HG02852 (cell line): ENCODE measurements around the gene MARCKSL1.
"Not testable (repeated sequence)": the region's sequence is repeated elsewhere in the genome, so short reads cannot be mapped to it uniquely, and the experiment has no call there.

ENCODE experiments used
- ATAC-seq: cut with Tn5 transposase; IDR thresholded peaks from one replicate; pipeline ENCODE4 v1.9.1; 2021; ENCODE audit warnings: mild to moderate bottlenecking, moderate library complexity; ENCODE audit not compliant: unreplicated experiment

The MARCKSL1 gene

GRCh38 chr1:32291145-32291707, 44.8 kb downstream of the MARCKSL1 start:
- no peak for ATAC-seq

GRCh38 chr1:32289256-32289655, 46.8 kb downstream of the MARCKSL1 start:
- ATAC-seq = no peak

GRCh38 chr1:32286763-32287162, 49.3 kb downstream of the MARCKSL1 start:
- ATAC-seq = no peak

GRCh38 chr1:32285658-32286057, 50.4 kb downstream of the MARCKSL1 start:
- no peak for ATAC-seq

GRCh38 chr1:32284777-32285176, 51.3 kb downstream of the MARCKSL1 start:
- not testable (repeated sequence) for ATAC-seq
